ENCODE data around the gene LAPTM4A. TPM values are rescaled to one million over a fixed set of nuclear protein-coding genes. Genes with fewer than 3 reads are reported as not detected.

LAPTM4A gene
- total RNA-seq, 6 experiments from 2014 or later = 80.0 to 143 (median 126) TPM

- Histone ChIP-seq H3K9me3 (no peaks in the 10 kb centered on the region), H3K27me3 (no peaks in the 10 kb centered on the region), H3K4me1 (no peaks in the 10 kb centered on the region), H3K27ac (no peak overlapping the region), H3K36me3 (peaks cover 0 to 56% (median 22%) of the 10 kb centered on the region in 4 donors), H3K4me3 (no peak overlapping the region)
- DNase-seq (no peak), ATAC-seq (no peak)
- intact Hi-C loops (cut with DNase I) = no loop called here
- TF ChIP-seq POLR2A (IDR thresholded peaks at IDR 0.05) (no peak), CTCF (IDR thresholded peaks at IDR 0.05) (no peak)
- WGBS (ENCODE audit: insufficient coverage, low coverage, low lambda C conversion rate, missing lambda C conversion rate) = 83% methylated on average over 2 of the region's 6 CpGs
Observed at GRCh38 chr2:20030224-20030623, 21.2 kb downstream of the LAPTM4A start.

DNA sequence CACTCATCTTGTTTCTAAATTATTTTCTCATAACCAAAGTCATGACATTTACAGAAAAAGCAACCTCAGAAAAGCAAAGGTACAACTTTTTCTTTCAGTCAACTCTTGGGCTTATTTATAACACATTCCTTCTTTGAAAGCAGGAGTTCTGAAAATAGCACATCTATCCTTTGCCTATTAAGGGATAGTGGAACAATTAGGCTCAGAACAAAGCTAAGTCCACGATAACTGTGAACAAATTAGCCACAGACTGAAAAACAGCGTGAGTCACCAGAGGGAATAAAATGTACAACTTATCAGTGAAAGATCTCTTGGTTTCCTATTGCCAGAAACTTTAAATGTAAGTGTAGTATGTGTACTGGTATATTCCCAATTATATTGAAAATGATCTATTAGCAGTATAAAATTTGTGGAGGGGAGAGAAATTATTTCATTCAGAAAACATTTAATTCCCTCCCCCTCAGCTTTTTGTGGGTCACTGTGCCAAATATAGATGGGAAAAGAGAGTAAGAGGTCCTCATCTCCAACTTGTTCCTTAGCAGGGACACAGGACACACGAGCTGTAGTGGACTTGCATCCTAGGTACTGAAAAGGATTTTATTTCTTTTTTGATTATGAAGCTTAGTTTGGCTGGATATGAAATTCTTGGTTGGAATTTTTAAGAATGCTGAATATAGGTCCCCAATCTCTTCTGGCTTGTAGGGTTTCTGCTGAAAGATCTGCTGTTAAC lies 23.6 kb downstream of the LAPTM4A start:
- no peaks in the 10 kb centered on the region for H3K9me3 ChIP-seq
- intact Hi-C loops (cut with DNase I) = no loop called here
- no peaks in the 10 kb centered on the region for H3K4me1 ChIP-seq
- peaks cover 0 to 32% (median 8%) of the 10 kb centered on the region in 4 donors for H3K36me3 ChIP-seq
- DNase-seq (no peak), ATAC-seq (no peak)
- H3K27me3 ChIP-seq = no peaks in the 10 kb centered on the region
- TF ChIP-seq CTCF (IDR thresholded peaks at IDR 0.05) (no peak), POLR2A (IDR thresholded peaks at IDR 0.05) (no peak)
- H3K27ac ChIP-seq = no peak overlapping the region
- no peak overlapping the region for H3K4me3 ChIP-seq
- WGBS (ENCODE audit: insufficient coverage, low coverage, low lambda C conversion rate, missing lambda C conversion rate) = 88% methylated on average over 3 of the region's 3 CpGs

GRCh38 chr2:20027260-20027677 lies 24.2 kb downstream of the LAPTM4A start:
- 32% methylated on average over 4 of the region's 4 CpGs for WGBS (ENCODE audit: insufficient coverage, low coverage, low lambda C conversion rate, missing lambda C conversion rate)
- peaks cover 0 to 26% (median 4%) of the 10 kb centered on the region in 4 donors for H3K36me3 ChIP-seq
- H3K27me3 ChIP-seq = no peaks in the 10 kb centered on the region
- no peak overlapping the region for H3K27ac ChIP-seq
- intact Hi-C loops (cut with DNase I) = no loop called here
- ATAC-seq (peak in 1 of 4 donors; percentile 53), DNase-seq (no peak)
- H3K4me3 ChIP-seq = no peak overlapping the region
- no peak for TF ChIP-seq POLR2A (IDR thresholded peaks at IDR 0.05)
- no peak for TF ChIP-seq CTCF (IDR thresholded peaks at IDR 0.05)
- no peaks in the 10 kb centered on the region for H3K9me3 ChIP-seq
- H3K4me1 ChIP-seq = no peaks in the 10 kb centered on the region

- H3K36me3 ChIP-seq = peaks cover 0 to 9% (median 2%) of the 10 kb centered on the region in 4 donors
- no peaks in the 10 kb centered on the region for H3K9me3 ChIP-seq
- WGBS (ENCODE audit: insufficient coverage, low coverage, low lambda C conversion rate, missing lambda C conversion rate) = 81% methylated on average over 3 of the region's 3 CpGs
- TF ChIP-seq POLR2A (IDR thresholded peaks at IDR 0.05) (no peak), CTCF (IDR thresholded peaks at IDR 0.05) (no peak)
- no peaks in the 10 kb centered on the region for H3K27me3 ChIP-seq
- H3K4me1 ChIP-seq = no peaks in the 10 kb centered on the region
- intact Hi-C loops (cut with DNase I) = no loop called here
- DNase-seq = no peak
- no peak for ATAC-seq
- H3K27ac ChIP-seq = no peak overlapping the region
- no peak overlapping the region for H3K4me3 ChIP-seq
Observed at GRCh38 chr2:20025065-20025786, 26.2 kb downstream of the LAPTM4A start.
